ENCODE data around the gene CD300C. TPM values are rescaled to one million over a fixed set of nuclear protein-coding genes. Genes with fewer than 3 reads are reported as not detected.
"Not testable (repeated sequence)": the region's sequence is repeated elsewhere in the genome, so short reads cannot be mapped to it uniquely, and the experiment has no call there.

CD300C gene
- total RNA-seq, 1 donor from 2014 or later, result not detected

- no peak for DNase-seq (ENCODE audit: low read depth, low spot score)
These were observed 17.4 kb upstream of the CD300C start for GRCh38 chr17:74563358-74563757.

- no peak for DNase-seq (ENCODE audit: low read depth, low spot score)
These were observed 15.7 kb upstream of the CD300C start for GRCh38 chr17:74561586-74561985.

GRCh38 chr17:74558882-74559519, 13.1 kb upstream of the CD300C start:
- DNase-seq (ENCODE audit: low read depth, low spot score), result no peak

- DNase-seq (ENCODE audit: low read depth, low spot score), result not testable (repeated sequence)
These were observed 12.5 kb upstream of the CD300C start for GRCh38 chr17:74558402-74558801.

GRCh38 chr17:74555427-74555940, 9.6 kb upstream of the CD300C start:
- no peak for DNase-seq (ENCODE audit: low read depth, low spot score)

- DNase-seq (ENCODE audit: low read depth, low spot score), result no peak
These were observed 9.0 kb upstream of the CD300C start for GRCh38 chr17:74554909-74555308.

GRCh38 chr17:74552037-74552436, 6.1 kb upstream of the CD300C start:
- no peak for DNase-seq (ENCODE audit: low read depth, low spot score)

GRCh38 chr17:74550602-74551001, 4.7 kb upstream of the CD300C start:
- no peak for DNase-seq (ENCODE audit: low read depth, low spot score)

GRCh38 chr17:74549343-74549742, 3.4 kb upstream of the CD300C start:
- DNase-seq (ENCODE audit: low read depth, low spot score), result no peak

GRCh38 chr17:74547736-74548135, 1.8 kb upstream of the CD300C start:
- no peak for DNase-seq (ENCODE audit: low read depth, low spot score)

GRCh38 chr17:74547264-74547663, 1.3 kb upstream of the CD300C start:
- no peak for DNase-seq (ENCODE audit: low read depth, low spot score)

- no peak for DNase-seq (ENCODE audit: low read depth, low spot score)
These were observed 671 bp upstream of the CD300C start for GRCh38 chr17:74546586-74546985.

- DNase-seq (ENCODE audit: low read depth, low spot score), result no peak
These were observed 698 bp downstream of the CD300C start for GRCh38 chr17:74544991-74545842.

GRCh38 chr17:74543891-74544760, 1.8 kb downstream of the CD300C start:
- no peak for DNase-seq (ENCODE audit: low read depth, low spot score)

GRCh38 chr17:74543406-74543805, 2.5 kb downstream of the CD300C start:
- no peak for DNase-seq (ENCODE audit: low read depth, low spot score)

GRCh38 chr17:74542727-74543383, 3.1 kb downstream of the CD300C start:
- no peak for DNase-seq (ENCODE audit: low read depth, low spot score)

- no peak for DNase-seq (ENCODE audit: low read depth, low spot score)
These were observed 3.7 kb downstream of the CD300C start for GRCh38 chr17:74542166-74542565.

- DNase-seq (ENCODE audit: low read depth, low spot score), result no peak
These were observed 4.5 kb downstream of the CD300C start for GRCh38 chr17:74541176-74542111.

- DNase-seq (ENCODE audit: low read depth, low spot score), result no peak
These were observed 6.6 kb downstream of the CD300C start for GRCh38 chr17:74539281-74539820.

- DNase-seq (ENCODE audit: low read depth, low spot score), result no peak
These were observed 9.0 kb downstream of the CD300C start for GRCh38 chr17:74536890-74537289.

Measured in pulmonary artery endothelial cell (primary cell).